OCI-M1 (cell line): Measurements from ENCODE around the gene R3HDM1.
"Not testable (repeated sequence)": the region's sequence is repeated elsewhere in the genome, so short reads cannot be mapped to it uniquely, and the experiment has no call there.

Experiments
- DNase-seq: peaks from one replicate; lab custom pipeline; 2025; lab: John Stamatoyannopoulos, UW

R3HDM1 gene

GRCh38 chr2:135573620-135574019 is 42.3 kb downstream of the R3HDM1 start:
- no peak for DNase-seq

- DNase-seq = no peak
Observed at GRCh38 chr2:135581282-135581681, 50.0 kb downstream of the R3HDM1 start.

GRCh38 chr2:135582383-135582782 is 51.1 kb downstream of the R3HDM1 start:
- DNase-seq = no peak

DNA sequence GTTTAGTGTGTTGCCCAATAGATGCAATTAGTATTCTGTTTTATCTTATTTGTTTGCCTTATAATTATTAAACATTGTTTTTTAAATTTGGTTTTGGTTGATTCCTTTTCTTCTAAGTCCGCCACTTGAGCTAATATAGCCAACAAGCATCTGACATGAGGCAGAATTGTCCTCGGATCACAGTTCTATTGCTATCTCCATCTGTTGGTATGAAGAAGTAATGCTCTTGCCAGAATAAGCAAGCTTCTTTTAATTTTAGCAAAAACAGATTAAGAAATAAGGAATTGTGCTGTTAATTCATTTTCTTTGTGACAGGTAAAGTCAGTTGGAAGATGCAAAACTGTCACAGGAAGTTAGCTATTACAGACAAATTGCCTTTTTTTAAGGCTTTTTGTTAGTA is 54.3 kb downstream of the R3HDM1 start:
- DNase-seq = no peak

- DNase-seq = no peak
Observed at GRCh38 chr2:135586148-135586547, 54.9 kb downstream of the R3HDM1 start.

DNA sequence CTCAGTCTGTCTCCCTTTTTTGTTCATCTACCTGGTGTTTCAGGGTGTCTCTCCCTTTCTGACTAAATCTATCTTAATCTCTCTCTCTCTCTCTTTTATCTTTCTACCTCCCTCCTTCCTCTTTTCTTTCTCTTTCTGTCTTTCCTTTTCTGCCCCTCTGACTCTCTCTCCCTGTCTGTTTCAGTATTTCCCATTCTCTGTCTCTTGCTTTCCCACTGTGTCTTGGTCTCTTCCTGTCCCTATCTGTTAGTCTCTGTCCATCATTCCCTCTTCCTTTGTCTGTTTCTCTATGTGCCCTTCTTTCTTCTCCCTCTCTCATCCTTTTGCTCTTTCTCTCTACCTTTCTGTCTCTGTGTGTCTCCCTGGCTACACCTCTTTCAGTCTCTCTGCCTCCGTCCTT is 56.7 kb downstream of the R3HDM1 start:
- no peak for DNase-seq

GRCh38 chr2:135590619-135591260 is 59.5 kb downstream of the R3HDM1 start:
- DNase-seq = no peak

DNA sequence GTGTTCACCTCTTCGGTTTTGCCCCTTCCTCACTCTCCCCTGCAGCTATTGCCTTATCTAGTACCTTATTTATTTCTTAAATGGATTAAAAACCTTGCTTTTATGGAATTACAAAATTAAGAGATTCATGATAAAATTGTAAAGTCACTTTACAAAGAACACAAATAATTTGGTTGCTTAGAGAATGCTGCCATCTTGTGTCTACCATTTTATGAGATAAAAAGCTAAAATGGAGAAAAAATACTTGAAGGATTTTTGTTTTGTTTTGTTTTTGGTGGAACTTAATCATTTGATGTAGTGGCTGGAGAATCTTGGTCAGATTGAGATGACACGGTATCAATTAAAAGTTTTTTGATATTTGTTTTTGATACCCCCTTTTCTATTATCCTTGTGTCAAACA is 69.6 kb downstream of the R3HDM1 start:
- DNase-seq = peak; percentile 40

- DNase-seq = no peak
Observed at GRCh38 chr2:135603543-135603942, 72.3 kb downstream of the R3HDM1 start.

GRCh38 chr2:135607561-135607960 is 76.3 kb downstream of the R3HDM1 start:
- DNase-seq = no peak

DNA sequence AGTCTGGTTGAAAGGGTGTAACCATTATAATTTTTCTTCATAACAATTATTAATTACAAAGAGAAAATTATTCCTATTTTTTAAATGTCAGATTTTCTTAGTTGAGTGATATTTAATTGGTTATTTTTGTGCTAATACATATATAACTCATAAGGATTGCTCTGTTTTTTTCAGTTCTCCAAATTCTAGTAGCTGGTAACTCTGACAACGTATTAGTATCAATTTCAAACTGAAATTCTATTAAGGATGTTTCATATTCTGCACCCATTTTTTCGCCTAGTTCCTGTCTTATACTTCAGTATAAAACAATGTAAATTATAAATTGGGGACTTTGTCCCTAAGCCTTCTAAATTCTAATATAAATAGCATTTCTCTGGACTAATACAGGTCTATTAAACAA is 81.0 kb downstream of the R3HDM1 start:
- DNase-seq = no peak

DNA sequence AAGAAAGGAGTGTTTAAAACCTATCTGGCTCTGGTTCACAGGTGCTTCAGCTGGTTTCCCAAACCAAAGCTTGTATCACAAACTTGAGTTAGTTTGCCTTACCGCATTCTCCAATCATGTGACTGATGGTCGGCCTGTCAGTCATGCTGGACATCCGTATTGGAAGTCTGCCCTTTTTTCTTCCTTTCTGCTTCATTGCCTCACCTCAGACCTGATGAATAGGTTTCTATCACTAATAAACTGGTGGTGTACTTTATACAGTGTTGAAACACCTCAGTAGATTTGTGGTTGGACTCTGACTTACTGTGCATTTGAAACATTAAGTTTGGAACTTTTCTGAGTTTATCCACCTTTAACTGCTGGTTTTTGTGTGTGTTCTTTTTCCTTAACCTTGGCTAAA is 84.1 kb downstream of the R3HDM1 start:
- DNase-seq = no peak

- DNase-seq = no peak
Observed at GRCh38 chr2:135617501-135618015, 86.3 kb downstream of the R3HDM1 start.

DNA sequence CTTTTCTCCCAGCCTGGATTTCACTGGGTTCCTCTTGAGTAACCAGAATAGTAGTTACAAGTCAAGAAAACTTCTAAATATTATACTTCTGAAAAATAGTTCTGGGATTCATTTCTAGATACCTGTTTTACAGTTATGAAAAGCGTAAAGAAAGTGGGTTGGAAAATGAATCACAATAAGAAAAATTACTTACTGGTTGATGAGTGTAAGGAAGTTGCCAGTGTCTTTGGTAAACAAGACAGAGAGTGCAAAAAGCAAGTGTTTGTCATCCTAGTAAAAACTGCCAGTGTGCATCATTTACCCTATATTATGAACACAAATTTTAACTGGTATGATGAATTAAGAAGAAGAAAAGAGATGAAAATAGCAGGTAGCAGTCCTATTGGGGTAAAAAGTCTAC is 88.9 kb downstream of the R3HDM1 start:
- no peak for DNase-seq

DNA sequence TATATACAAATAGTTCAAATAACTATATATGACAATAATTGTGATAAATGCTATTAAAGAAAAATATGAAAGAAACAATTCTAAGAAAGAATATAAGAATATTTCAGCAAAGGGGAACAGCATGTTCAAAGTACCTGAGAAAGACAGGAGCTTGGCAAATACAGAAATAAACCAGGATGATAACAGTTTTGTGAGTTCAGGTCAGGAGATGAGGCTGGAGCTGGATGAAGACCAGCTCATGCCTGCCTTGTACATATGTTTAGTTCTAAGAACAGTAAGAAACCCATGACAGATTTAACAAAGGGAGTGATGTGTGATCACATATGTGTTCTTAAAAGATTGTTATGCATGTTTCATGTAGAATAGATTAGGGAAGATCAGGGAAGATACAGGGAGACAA is 98.2 kb downstream of the R3HDM1 start:
- no peak for DNase-seq

DNA sequence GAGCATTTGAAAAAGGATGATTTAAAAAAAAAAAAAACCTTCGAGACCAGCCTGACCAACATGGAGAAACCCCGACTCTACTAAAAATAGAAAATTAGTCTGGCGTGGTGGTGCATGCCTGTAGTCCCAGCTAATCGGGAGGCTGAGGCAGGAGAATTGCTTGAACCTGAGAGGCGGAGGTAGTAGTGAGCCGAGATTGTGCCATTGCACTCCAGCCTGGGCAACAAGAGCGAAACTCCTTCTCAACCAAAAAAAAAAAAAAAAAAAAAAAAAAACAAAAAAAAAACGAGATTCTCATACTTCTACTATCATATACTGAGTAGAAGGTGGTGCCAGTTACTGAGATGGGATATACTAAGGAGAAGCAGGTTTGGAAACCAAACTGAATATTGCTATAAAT is 98.8 kb downstream of the R3HDM1 start:
- not testable (repeated sequence) for DNase-seq

DNA sequence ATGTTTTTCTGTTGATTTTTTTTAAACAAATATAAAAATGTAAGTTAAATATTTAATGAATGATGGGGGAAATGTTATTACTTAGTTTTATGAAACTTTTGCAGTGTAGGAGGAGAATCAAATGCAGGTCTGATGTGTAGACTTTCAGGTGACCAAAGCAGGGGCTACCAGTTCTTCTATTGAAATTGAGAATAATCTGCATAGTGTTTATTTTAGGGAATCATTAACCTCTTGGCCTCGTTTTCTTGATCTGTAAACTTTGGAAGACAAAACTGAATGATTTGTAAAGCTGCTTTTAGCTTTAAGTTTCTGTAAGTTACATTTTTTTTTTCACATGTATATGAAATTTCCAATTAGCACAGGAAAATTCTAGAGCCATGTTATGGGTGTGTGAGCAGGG is 99.2 kb downstream of the R3HDM1 start:
- DNase-seq = no peak

DNA sequence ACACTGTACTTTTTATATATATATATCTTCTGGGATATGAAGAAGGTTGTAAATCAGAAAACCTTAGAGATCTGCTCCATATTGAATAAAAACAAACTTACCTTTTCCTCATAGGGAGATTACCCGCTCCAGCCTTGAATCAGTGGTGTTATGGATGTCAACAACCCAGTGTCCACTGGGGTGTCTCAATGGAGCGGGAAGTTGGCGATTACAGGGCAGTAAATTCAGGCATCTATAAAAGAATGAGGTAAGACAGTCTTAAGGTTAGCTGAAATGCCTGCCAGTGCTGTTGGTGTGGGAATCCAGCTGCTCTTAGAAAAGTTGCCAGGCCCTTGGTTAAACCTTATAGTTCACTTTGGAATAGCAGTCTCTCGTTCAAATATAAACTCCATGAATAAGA is 102.3 kb downstream of the R3HDM1 start:
- no peak for DNase-seq

DNA sequence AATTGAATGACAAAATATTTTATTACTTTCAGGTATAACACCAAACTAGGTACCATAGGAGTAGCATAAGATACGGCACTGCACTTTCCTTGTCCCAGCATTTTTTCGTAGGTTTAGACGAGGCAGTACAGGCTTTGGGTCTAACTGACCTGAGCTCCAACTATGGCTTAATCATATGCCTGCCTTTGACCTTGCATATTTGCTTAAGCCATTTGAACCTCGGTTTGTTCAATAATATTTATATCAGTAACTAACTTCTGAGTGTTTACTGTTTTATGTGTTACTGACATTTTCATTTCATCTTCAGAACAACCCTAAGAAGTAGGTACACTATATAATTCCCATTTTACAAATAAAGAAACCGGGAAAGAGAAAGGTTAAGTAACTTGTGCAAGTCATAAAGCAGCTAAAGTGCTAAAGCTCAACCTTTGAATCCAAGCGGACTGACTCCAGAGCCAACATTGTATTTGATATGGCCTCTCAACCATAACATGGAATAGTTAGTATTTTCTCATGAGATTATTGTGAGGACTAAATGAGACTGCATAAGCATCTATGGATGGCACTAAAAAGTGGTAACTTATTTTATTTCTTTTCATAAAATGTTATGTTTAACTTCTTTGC is 104.0 kb downstream of the R3HDM1 start:
- no peak for DNase-seq

GRCh38 chr2:135636982-135637381 is 105.7 kb downstream of the R3HDM1 start:
- DNase-seq = no peak

- DNase-seq = no peak
Observed at GRCh38 chr2:135637456-135638087, 106.3 kb downstream of the R3HDM1 start.

DNA sequence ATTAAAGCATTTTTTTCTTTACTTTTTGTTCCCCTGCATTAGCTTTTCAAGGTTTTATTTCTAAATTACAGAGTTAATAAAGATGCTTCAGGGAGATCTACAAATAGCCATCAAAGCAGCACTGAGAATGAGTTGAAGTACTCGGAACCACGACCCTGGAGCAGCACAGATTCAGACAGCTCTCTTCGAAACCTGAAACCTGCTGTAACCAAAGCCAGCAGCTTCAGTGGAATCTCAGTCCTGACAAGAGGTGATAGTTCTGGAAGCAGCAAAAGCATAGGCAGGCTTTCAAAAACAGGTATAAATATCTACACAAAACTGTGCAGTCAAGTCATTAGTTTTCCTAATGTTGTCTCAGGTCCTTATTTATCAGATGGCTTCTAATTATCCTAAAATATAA is 107.5 kb downstream of the R3HDM1 start:
- DNase-seq = no peak
